ENCODE data around the gene ZNF483. TPM values are rescaled to one million over a fixed set of nuclear protein-coding genes. Genes with fewer than 3 reads are reported as not detected.
"Not testable (repeated sequence)": the region's sequence is repeated elsewhere in the genome, so short reads cannot be mapped to it uniquely, and the experiment has no call there.

The ZNF483 gene
- total RNA-seq, 2 donors from 2014 or later: 6.7 to 8.6 TPM

DNA sequence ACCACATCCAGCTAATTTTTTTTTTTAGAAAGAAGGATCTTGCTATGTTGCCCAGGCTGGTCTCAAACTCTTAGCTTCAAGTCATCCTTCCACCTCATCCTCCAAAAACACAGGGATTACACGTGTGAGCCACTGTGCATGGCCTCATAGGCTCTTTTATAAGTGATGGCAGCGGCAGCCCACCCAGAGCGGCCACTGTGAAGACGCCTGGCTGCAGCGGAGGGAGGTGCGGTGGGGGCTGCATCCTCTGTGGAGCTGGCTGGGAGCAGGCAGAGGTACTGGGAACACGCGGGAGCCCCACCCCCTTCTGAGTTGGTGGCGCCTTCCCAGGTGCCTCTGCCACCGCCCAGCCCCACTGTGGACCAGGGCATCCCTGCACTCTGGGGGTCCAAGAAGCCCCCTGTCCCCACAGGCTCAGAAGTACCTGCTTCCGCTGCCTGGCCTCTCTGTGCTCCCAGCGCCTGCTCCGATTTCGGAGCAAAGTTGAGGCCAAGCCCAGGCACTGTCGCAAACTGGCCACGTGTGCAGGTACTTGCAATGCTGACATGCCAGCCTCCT is 23.9 kb upstream of the ZNF483 start:
- Histone ChIP-seq H3K4me1 (no peaks in the 10 kb centered on the region), H3K4me3 (no peak overlapping the region), H3K27ac (no peak overlapping the region), H3K36me3 (replicated peaks in 1 of 2; ENCODE audit: insufficient read depth in 1 of 2, low read depth in 2 of 2) (no peaks in the 10 kb centered on the region), H3K9me3 (no peaks in the 10 kb centered on the region), H3K27me3 (no peaks in the 10 kb centered on the region)
- ATAC-seq (no peak), DNase-seq (no peak)
- TF ChIP-seq POLR2A (IDR thresholded peaks at IDR 0.05): no peak
- TF ChIP-seq, protein P1, sequence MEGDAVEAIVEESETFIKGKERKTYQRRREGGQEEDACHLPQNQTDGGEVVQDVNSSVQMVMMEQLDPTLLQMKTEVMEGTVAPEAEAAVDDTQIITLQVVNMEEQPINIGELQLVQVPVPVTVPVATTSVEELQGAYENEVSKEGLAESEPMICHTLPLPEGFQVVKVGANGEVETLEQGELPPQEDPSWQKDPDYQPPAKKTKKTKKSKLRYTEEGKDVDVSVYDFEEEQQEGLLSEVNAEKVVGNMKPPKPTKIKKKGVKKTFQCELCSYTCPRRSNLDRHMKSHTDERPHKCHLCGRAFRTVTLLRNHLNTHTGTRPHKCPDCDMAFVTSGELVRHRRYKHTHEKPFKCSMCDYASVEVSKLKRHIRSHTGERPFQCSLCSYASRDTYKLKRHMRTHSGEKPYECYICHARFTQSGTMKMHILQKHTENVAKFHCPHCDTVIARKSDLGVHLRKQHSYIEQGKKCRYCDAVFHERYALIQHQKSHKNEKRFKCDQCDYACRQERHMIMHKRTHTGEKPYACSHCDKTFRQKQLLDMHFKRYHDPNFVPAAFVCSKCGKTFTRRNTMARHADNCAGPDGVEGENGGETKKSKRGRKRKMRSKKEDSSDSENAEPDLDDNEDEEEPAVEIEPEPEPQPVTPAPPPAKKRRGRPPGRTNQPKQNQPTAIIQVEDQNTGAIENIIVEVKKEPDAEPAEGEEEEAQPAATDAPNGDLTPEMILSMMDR (IDR thresholded peaks at IDR 0.05): no peak
- WGBS, 2 donors: 91% methylated on average over 6 to 16 of the region's 16 CpGs
- intact Hi-C loops (cut with DNase I): no loop called here

DNA sequence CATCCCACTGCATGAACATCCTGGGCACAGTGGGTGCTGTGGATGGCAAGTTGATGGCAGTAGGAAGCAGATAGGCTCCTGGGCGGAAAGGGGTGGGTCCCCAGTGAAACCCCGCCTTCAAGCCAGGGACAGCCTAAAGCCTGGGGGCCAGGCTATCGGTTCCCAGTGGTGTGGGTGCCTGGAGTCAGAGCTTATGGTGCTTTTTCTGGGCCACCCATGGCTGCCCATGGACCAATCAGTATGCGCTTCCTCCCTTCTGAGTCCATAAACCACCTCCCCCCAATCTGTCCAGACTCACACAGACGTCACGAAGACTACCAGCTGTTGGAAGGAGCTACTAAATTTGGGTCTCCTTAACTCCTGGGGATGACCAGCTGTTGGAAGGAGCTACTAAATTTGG is 23.3 kb upstream of the ZNF483 start:
- intact Hi-C loops (cut with DNase I): no loop called here
- no peak for DNase-seq
- Histone ChIP-seq H3K9me3 (no peaks in the 10 kb centered on the region), H3K4me3 (no peak overlapping the region), H3K27ac (no peak overlapping the region), H3K4me1 (no peaks in the 10 kb centered on the region), H3K27me3 (no peaks in the 10 kb centered on the region), H3K36me3 (replicated peaks in 1 of 2; ENCODE audit: insufficient read depth in 1 of 2, low read depth in 2 of 2) (no peaks in the 10 kb centered on the region)
- 57 to 85% methylated on average over 2 to 6 of the region's 6 CpGs for WGBS, 2 donors
- TF ChIP-seq POLR2A (IDR thresholded peaks at IDR 0.05): no peak
- TF ChIP-seq, protein P1 (IDR thresholded peaks at IDR 0.05): no peak
- ATAC-seq: no peak

- Histone ChIP-seq H3K9me3 (no peaks in the 10 kb centered on the region), H3K4me3 (no peak overlapping the region), H3K36me3 (replicated peaks in 1 of 2; ENCODE audit: insufficient read depth in 1 of 2, low read depth in 2 of 2) (no peaks in the 10 kb centered on the region), H3K4me1 (no peaks in the 10 kb centered on the region), H3K27ac (no peak overlapping the region), H3K27me3 (no peaks in the 10 kb centered on the region)
- 62% methylated on average over 3 of the region's 3 CpGs; no CpG with 5 or more reads in 1 of the 2 donors for WGBS, 2 donors
- intact Hi-C loops (cut with DNase I): no loop called here
- ATAC-seq (no peak), DNase-seq (peak in 2 of 4 donors; percentile 30 to 38)
- no peak for TF ChIP-seq POLR2A (IDR thresholded peaks at IDR 0.05)
- TF ChIP-seq, protein P1 (IDR thresholded peaks at IDR 0.05): no peak
Observed at GRCh38 chr9:111502506-111502905, 22.5 kb upstream of the ZNF483 start.

- intact Hi-C loops (cut with DNase I); ATAC-seq; H3K9me3 ChIP-seq; H3K27ac ChIP-seq; H3K27me3 ChIP-seq; DNase-seq; H3K4me1 ChIP-seq; H3K4me3 ChIP-seq; H3K36me3 ChIP-seq (replicated peaks in 1 of 2; ENCODE audit: insufficient read depth in 1 of 2, low read depth in 2 of 2): not testable (repeated sequence)
- 71 to 84% methylated on average over 6 of the region's 6 CpGs for WGBS, 2 donors
Observed at GRCh38 chr9:111511581-111511980, 13.4 kb upstream of the ZNF483 start.

GRCh38 chr9:111514967-111515366 is 10.0 kb upstream of the ZNF483 start:
- DNase-seq: no peak
- Histone ChIP-seq H3K4me1 (no peaks in the 10 kb centered on the region), H3K4me3 (no peak overlapping the region), H3K27ac (no peak overlapping the region), H3K36me3 (replicated peaks in 1 of 2; ENCODE audit: insufficient read depth in 1 of 2, low read depth in 2 of 2) (no peaks in the 10 kb centered on the region), H3K27me3 (no peaks in the 10 kb centered on the region), H3K9me3 (no peaks in the 10 kb centered on the region)
- intact Hi-C loops (cut with DNase I): no loop called here
- no peak for ATAC-seq
- no peak for TF ChIP-seq POLR2A (IDR thresholded peaks at IDR 0.05)
- TF ChIP-seq, protein P1 (IDR thresholded peaks at IDR 0.05): no peak

All from body of pancreas (tissue), 4 donors.